ENCODE data around the gene EPHA4. TPM values are rescaled to one million over a fixed set of nuclear protein-coding genes. Genes with fewer than 3 reads are reported as not detected.

The EPHA4 gene
- total and polyA plus RNA-seq, 2 experiments from 2014 or later: 24.4 to 42.2 TPM

DNA sequence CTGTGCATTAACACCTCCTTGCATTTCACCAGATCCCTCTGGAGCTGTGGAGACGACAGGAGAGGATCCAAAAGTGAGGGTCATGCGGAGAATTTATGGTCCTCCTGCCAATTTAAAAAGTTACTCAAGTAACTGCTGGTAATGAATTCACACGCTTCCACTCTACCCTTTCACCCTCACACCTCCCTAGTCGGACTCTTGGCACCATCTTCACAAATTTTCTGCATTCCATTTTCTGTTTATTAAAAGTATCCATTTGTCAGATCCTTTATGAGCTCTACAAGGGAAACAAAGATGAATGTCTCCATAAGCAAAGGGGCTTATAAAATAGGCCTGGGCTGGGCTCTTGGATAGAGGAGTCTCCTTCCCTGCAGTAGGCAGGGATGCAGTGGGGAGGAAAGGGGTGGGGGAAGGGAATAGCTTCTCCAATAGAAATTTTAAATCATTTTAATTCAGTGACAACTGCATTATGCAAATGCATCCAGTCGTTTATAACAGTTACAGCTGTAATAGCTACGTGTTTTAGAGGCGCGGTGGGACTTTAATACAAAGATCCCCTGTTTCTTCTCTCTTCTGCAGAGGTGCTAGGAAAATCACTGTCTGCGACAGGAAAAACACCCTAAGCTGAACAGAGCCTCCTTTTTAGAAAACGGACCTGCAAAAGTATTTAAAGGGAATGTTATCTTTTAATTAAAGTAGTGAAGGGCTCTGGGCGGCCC is 132.2 kb downstream of the EPHA4 start:
- DNase-seq: no peak
- H3K36me3 ChIP-seq (ENCODE audit: low read depth): peaks cover 60% of the 10 kb centered on the region
- in situ Hi-C loops (cut with MboI): no loop called here

DNA sequence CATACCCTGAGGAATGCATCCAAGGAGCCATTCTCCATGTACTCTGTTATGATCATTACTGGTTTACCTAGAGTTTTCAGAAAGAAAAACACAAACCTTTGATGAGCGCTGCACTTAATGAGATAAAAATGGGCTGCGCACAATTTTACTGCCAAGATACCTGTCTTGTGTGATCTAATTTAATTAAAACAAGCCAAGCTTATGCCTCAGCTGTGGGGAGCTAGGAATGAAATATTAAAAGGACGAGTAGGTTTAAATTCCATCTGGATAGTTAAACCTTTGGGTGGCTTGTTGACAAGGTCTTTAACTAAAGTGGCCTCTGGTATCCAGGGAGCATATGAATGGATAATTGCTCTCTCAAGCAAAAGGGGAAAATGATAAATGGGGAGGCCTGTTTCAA is 135.0 kb downstream of the EPHA4 start:
- no peaks in the 10 kb centered on the region for H3K27me3 ChIP-seq (replicated peaks; ENCODE audit: insufficient read depth)
- in situ Hi-C loops (cut with MboI): no loop called here

More for the DNA sequence above, 132.2 kb downstream of the EPHA4 start:
- no peaks in the 10 kb centered on the region for H4K20me1 ChIP-seq (ENCODE audit: insufficient read depth)
- H3K79me2 ChIP-seq (ENCODE audit: insufficient read depth): no peaks in the 10 kb centered on the region
- H3K27ac ChIP-seq: no peak overlapping the region
- H3F3A ChIP-seq (ENCODE audit: insufficient read depth): peaks cover 23% of the 10 kb centered on the region
- no peaks in the 10 kb centered on the region for H3K27me3 ChIP-seq (replicated peaks; ENCODE audit: insufficient read depth)
- no peaks in the 10 kb centered on the region for H3K9me3 ChIP-seq (ENCODE audit: low read depth)
- H3K9ac ChIP-seq: no peak overlapping the region
- H3K4me3 ChIP-seq: no peak overlapping the region
- no peaks in the 10 kb centered on the region for H3K9me2 ChIP-seq (ENCODE audit: insufficient read depth)
- no peak overlapping the region for H2AFZ ChIP-seq
- TF ChIP-seq EZH2phosphoT487 (IDR thresholded peaks at IDR 0.05; ENCODE audit: insufficient read depth, low read depth): no peak
- TF ChIP-seq EZH2 (IDR thresholded peaks at IDR 0.05; ENCODE audit: insufficient read depth, poor library complexity, severe bottlenecking): no peak
- H3K4me2 ChIP-seq (ENCODE audit: unreplicated experiment): no peak overlapping the region
- 97% methylated on average over 11 of the region's 11 CpGs for WGBS, 2 experiments (ENCODE audit: low coverage in 1 of 2, low lambda C conversion rate in 2 of 2, missing lambda C conversion rate in 2 of 2)
- peaks cover 17% of the 10 kb centered on the region for H3K4me1 ChIP-seq (ENCODE audit: insufficient read depth)

DNA sequence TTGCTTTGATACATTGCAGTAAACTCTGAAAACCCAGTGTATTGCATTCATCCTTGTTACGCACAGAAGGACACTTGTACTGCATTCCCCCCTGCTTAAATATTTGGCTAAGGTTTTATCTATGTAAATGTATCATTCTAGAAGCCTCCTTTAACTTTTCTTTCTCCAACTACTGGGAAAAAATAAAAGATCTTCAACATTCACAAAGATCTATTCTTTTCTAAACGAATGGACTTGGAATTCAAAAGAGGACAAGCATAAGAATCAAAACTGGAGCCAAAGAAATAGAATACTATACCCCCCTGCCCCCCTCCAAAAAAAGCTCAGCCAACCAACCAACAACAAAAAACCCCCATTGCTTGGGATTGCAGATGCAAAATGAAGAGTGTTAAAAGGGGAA is 136.9 kb downstream of the EPHA4 start:
- Histone ChIP-seq H3K27me3 (replicated peaks; ENCODE audit: insufficient read depth) (no peaks in the 10 kb centered on the region), H3K9ac (no peak overlapping the region), H3K9me3 (ENCODE audit: low read depth) (no peaks in the 10 kb centered on the region), H3F3A (ENCODE audit: insufficient read depth) (no peaks in the 10 kb centered on the region), H3K36me3 (ENCODE audit: low read depth) (peaks cover 59% of the 10 kb centered on the region), H3K4me2 (ENCODE audit: unreplicated experiment) (no peak overlapping the region), H4K20me1 (ENCODE audit: insufficient read depth) (no peaks in the 10 kb centered on the region), H3K4me1 (ENCODE audit: insufficient read depth) (no peaks in the 10 kb centered on the region), H3K9me2 (ENCODE audit: insufficient read depth) (no peaks in the 10 kb centered on the region), H3K4me3 (no peak overlapping the region), H3K27ac (no peak overlapping the region), H2AFZ (no peak overlapping the region), H3K79me2 (ENCODE audit: insufficient read depth) (no peaks in the 10 kb centered on the region)
- in situ Hi-C loops (cut with MboI): no loop called here
- DNase-seq: no peak
- TF ChIP-seq EZH2phosphoT487 (IDR thresholded peaks at IDR 0.05; ENCODE audit: insufficient read depth, low read depth) (no peak), EZH2 (IDR thresholded peaks at IDR 0.05; ENCODE audit: insufficient read depth, poor library complexity, severe bottlenecking) (no peak)
- 95% methylated on average over 2 of the region's 2 CpGs for WGBS, 2 experiments (ENCODE audit: low coverage in 1 of 2, low lambda C conversion rate in 2 of 2, missing lambda C conversion rate in 2 of 2)

More for the DNA sequence above, 135.0 kb downstream of the EPHA4 start:
- no peaks in the 10 kb centered on the region for H3K4me1 ChIP-seq (ENCODE audit: insufficient read depth)
- no peak for TF ChIP-seq EZH2 (IDR thresholded peaks at IDR 0.05; ENCODE audit: insufficient read depth, poor library complexity, severe bottlenecking)
- no peak for TF ChIP-seq EZH2phosphoT487 (IDR thresholded peaks at IDR 0.05; ENCODE audit: insufficient read depth, low read depth)
- no peak overlapping the region for H2AFZ ChIP-seq
- H3F3A ChIP-seq (ENCODE audit: insufficient read depth): no peaks in the 10 kb centered on the region
- H3K36me3 ChIP-seq (ENCODE audit: low read depth): peaks cover 74% of the 10 kb centered on the region
- no peak overlapping the region for H3K9ac ChIP-seq
- H3K79me2 ChIP-seq (ENCODE audit: insufficient read depth): no peaks in the 10 kb centered on the region
- H3K4me3 ChIP-seq: no peak overlapping the region
- H3K4me2 ChIP-seq (ENCODE audit: unreplicated experiment): no peak overlapping the region
- no peaks in the 10 kb centered on the region for H3K9me2 ChIP-seq (ENCODE audit: insufficient read depth)
- no peak for DNase-seq
- H3K9me3 ChIP-seq (ENCODE audit: low read depth): no peaks in the 10 kb centered on the region
- H3K27ac ChIP-seq: no peak overlapping the region
- WGBS, 2 experiments (ENCODE audit: low coverage in 1 of 2, low lambda C conversion rate in 2 of 2, missing lambda C conversion rate in 2 of 2): 96 to 98% methylated on average over 3 of the region's 3 CpGs
- H4K20me1 ChIP-seq (ENCODE audit: insufficient read depth): no peaks in the 10 kb centered on the region

DNA sequence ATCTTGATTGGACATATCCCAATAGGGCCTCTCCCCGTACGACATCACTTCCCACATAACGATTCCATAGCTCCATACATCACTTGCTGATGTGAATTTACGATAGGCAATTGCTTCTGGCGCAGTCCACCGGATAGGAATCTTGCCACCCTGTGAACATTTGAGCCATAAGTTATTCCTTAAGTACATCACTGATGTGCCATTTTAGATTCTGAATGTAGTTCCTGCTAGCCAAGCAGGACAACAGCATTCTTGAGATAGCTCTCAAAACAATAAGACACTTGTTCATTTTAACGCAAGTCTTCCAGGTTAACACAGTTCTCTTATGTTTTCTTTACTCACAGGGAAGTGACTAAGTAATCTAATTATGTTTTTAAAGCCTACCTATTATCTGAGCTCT is 138.0 kb downstream of the EPHA4 start:
- Histone ChIP-seq H3K4me2 (ENCODE audit: unreplicated experiment) (no peak overlapping the region), H3K79me2 (ENCODE audit: insufficient read depth) (no peaks in the 10 kb centered on the region), H3K4me1 (ENCODE audit: insufficient read depth) (peaks cover 9% of the 10 kb centered on the region; the same call in 1 of the 2 replicates), H3K9me2 (ENCODE audit: insufficient read depth) (no peaks in the 10 kb centered on the region), H3K36me3 (ENCODE audit: low read depth) (peaks cover 70% of the 10 kb centered on the region), H3K4me3 (no peak overlapping the region), H3K9me3 (ENCODE audit: low read depth) (no peaks in the 10 kb centered on the region), H2AFZ (no peak overlapping the region), H3K27me3 (replicated peaks; ENCODE audit: insufficient read depth) (no peaks in the 10 kb centered on the region), H4K20me1 (ENCODE audit: insufficient read depth) (no peaks in the 10 kb centered on the region), H3F3A (ENCODE audit: insufficient read depth) (peaks cover 4% of the 10 kb centered on the region; the same call in 1 of the 2 replicates), H3K9ac (no peak overlapping the region), H3K27ac (no peak overlapping the region)
- 92 to 94% methylated on average over 7 of the region's 7 CpGs for WGBS, 2 experiments (ENCODE audit: low coverage in 1 of 2, low lambda C conversion rate in 2 of 2, missing lambda C conversion rate in 2 of 2)
- TF ChIP-seq EZH2phosphoT487 (IDR thresholded peaks at IDR 0.05; ENCODE audit: insufficient read depth, low read depth) (no peak), EZH2 (IDR thresholded peaks at IDR 0.05; ENCODE audit: insufficient read depth, poor library complexity, severe bottlenecking) (no peak)
- DNase-seq: no peak
- in situ Hi-C loops (cut with MboI): no loop called here

Data from GM23248 (cell line).